OCI-LY1 (cell line): Measurements from ENCODE around the gene SNED1.

ENCODE experiments used
- EZH2 ChIP-seq: fragments of 200-600 bp; sonication (generic), shearing (Covaris generic); IDR thresholded peaks from 2 replicates; pipeline ENCODE4 v1.8.0; 2017; ENCODE audit warnings: borderline replicate concordance, mixed run types, mild to moderate bottlenecking, antibody characterized with exemption, low read length, moderate library complexity, mixed read lengths
- TF ChIP-seq, protein P1 (sequence below): fragments of 200-600 bp; sonication (generic), shearing (Covaris generic); IDR thresholded peaks from 2 replicates; pipeline ENCODE4 v1.5.1; 2017; ENCODE audit warnings: mild to moderate bottlenecking, antibody characterized with exemption, low read length, moderate library complexity, mixed read lengths

DNA sequence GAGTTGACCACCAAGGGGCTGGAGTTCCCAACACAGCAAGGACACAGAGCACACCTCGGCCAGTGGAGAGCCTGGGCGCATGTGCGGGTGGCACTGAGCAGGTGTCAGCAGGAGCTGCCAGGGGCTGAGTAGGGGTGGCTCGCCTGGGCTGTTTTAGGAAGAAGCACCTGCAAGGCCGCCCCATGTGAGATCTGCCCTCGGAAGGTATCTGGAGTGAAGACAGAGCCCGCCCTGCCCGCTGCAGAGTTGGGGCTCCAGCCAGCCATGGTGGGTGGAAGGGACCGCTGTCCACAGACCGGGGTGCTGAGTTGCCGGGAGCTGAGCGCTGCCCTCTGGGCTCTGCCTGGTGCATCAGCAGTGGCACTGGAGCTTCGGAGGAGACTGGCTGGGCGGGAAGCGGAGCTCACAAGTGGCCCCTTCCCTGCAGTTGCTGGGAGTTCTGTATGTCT is 68.5 kb downstream of the SNED1 start:
- TF ChIP-seq, protein P1, sequence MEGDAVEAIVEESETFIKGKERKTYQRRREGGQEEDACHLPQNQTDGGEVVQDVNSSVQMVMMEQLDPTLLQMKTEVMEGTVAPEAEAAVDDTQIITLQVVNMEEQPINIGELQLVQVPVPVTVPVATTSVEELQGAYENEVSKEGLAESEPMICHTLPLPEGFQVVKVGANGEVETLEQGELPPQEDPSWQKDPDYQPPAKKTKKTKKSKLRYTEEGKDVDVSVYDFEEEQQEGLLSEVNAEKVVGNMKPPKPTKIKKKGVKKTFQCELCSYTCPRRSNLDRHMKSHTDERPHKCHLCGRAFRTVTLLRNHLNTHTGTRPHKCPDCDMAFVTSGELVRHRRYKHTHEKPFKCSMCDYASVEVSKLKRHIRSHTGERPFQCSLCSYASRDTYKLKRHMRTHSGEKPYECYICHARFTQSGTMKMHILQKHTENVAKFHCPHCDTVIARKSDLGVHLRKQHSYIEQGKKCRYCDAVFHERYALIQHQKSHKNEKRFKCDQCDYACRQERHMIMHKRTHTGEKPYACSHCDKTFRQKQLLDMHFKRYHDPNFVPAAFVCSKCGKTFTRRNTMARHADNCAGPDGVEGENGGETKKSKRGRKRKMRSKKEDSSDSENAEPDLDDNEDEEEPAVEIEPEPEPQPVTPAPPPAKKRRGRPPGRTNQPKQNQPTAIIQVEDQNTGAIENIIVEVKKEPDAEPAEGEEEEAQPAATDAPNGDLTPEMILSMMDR, result no peak
- no peak for TF ChIP-seq EZH2
